Middle frontal gyrus (tissue), 1 donor: ENCODE results near the gene ABHD3.
"Not testable (repeated sequence)": the region's sequence is repeated elsewhere in the genome, so short reads cannot be mapped to it uniquely, and the experiment has no call there.

ENCODE experiments used
- DNase-seq: peaks from one replicate; pipeline ENCODE4 v3.0.0-alpha.2; 2015; ENCODE audit warnings: low spot score; ENCODE audit errors: extremely low spot score

Gene ABHD3

GRCh38 chr18:21703241-21703820 lies 1.2 kb downstream of the ABHD3 start:
- no peak for DNase-seq

DNA sequence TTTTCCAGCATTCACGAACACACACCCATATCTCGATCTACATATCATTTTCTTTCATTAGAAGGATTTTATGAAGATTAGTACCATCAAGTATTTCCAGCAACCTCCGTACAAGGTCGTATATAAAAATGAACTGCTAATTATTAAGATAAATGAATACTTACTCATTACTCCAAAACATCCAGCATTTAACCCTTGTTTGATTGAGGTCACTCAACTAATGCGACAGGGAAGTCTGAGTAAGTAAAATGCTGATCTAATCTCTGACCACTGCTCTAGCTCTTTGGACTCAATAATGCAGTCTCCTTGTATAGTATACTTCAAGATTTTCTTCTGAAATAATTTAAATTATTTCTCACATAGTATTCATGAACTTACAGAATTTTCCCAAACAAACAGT lies 2.0 kb downstream of the ABHD3 start:
- DNase-seq, result no peak

DNA sequence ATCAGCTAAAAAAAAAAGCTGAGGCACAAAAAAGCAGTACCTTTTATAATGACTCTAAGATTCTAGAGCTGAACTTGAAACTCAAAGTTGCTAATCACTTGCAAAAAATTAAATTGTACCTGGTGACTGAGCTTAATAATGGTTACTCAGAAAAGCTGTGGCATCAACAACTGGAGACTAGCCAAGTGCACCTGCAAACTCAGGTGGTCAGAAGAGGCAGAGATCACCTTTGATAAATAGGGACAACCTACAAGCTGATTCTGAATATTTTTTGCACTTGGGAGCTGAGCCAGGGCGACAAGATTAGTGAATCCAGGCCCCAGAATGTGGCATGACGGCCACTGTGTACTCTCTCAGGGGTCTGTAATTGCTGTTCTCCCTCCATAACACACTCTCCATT lies 3.0 kb downstream of the ABHD3 start:
- no peak for DNase-seq

DNA sequence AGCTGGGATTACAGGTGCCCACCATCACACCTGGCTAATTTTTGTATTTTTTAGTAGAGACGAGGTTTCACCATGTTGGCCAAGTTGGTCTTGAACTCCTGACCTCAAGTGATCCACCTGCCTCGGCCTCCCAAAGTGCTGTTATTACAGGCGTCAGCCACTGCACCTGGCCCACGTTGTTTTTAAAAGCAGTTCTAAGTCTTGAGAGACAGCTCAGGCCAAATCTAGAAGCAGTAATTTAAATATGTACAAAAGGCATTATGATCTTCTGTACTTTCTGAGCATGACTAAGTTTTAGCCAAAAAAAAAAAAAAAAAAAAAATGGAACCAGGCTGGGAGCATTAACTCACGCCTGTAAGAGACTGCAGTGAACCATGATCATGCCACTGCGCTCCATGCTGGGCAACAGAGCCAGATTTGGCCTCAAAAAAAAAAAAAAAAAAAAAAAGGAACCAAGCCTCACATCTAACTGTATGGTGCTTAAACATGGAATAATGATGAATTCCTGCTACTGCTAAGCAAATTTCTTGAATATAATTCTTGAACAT lies 4.0 kb downstream of the ABHD3 start:
- DNase-seq, result no peak

DNA sequence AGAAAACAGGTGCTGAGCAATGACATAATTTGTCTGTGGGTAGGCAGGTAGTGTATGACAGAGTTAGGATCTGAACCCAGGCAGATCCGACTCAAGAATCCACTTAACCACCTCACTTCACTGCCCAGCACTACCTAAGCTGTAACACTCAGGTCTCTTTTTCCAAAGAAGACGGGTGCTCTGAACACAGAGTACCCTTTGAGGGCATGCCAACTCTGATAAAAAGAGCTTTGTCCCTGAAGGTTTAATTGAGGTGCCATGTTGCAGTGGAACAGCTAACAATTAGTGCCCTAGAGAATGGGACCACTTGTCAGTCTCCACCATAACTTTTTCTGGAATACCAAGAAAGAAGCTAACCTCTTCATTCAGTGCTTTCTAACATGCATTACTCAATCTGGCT lies 11.3 kb downstream of the ABHD3 start:
- no peak for DNase-seq

DNA sequence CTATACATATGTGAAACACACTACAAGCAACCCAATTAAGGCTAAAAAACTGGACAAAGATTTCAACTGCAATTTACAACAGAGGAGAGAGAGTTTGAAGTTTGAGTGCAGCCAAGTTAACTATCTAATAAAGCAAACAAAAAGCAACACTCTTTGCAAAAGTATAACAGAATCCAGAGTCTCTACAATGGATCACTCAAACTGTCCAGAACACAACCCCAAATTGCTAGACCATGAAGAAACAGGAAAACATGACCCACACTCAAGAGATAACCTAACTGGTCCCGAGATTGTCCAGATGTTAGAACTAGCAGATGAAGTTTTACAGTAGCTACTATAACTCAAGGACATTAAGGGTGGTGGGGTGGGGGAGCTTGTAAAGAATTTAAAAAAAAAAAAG lies 14.8 kb downstream of the ABHD3 start:
- DNase-seq, result no peak

- no peak for DNase-seq
Observed at GRCh38 chr18:21686282-21687105, 18.1 kb downstream of the ABHD3 start.

DNA sequence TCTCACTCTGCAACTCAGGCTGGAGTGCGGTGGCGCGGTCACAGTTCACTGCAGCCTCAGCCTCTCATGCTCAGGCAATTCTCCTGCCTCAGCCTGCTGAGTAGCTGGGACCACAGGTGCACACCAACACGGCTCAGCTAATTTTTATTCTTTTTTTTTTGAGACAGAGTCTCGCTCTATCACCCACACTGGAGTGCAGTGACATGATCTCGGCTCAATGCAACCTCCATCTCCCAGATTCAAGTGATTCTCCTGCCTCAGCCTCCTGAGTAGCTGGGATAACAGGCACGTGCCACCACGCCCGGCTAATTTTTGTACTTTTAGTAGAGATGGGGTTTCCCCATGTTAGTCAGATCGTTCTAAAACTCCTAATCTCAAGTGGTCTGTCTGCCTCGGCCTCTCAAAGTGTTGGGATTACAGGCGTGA lies 19.0 kb downstream of the ABHD3 start:
- DNase-seq, result not testable (repeated sequence)

- no peak for DNase-seq
Observed at GRCh38 chr18:21684731-21685130, 19.8 kb downstream of the ABHD3 start.

DNA sequence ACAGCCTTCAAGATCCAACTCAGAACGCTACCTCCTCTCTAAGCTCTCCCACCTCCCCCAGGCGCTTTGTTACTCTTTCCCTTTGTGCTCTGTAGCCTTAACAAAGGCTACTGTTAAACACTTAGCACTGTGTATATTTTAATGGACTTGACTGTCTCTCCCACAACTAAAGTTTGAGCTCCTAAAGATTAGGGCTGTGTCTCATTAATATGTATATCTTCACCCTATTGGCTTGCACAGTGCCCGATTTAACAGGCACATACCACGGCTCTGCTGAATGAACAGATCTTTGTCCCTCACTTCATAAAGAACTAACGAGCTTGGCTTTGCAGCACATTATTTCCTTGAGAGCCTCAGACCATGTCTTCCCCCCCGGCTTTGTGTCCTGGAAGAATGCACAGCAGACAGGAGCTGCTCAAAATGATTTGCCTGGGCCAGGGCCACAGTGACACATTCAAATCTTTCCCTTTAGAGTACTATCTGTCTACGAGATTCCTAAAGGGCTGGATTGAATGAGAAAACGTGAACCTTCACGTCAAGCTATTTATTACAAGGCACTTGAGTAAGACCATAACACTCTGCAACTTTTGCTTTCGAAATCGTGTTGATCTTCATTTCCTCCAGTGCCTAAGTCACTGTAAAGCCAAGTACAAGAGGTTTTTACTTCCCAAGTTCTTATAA lies 22.1 kb downstream of the ABHD3 start:
- DNase-seq, result no peak

DNA sequence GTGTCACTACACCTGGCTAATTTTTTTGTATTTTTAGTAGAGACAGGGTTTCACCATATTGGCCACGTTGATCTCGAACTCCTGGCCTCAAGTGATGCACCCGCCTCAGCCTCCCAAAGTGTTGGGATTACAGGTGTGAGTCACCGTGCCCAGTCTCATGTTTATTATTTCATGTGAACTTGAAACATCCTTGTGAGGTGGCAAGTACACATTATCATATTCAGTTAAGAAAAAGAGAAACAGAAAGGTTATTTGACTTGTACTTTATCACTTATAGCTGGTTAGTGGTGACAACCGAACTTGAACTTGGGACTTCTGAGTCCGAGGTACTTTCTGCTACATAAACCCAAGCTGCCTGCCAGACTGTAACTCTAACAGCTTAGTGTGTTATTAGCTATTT lies 24.4 kb downstream of the ABHD3 start:
- no peak for DNase-seq

GRCh38 chr18:21678859-21679258 lies 25.7 kb downstream of the ABHD3 start:
- DNase-seq, result no peak

DNA sequence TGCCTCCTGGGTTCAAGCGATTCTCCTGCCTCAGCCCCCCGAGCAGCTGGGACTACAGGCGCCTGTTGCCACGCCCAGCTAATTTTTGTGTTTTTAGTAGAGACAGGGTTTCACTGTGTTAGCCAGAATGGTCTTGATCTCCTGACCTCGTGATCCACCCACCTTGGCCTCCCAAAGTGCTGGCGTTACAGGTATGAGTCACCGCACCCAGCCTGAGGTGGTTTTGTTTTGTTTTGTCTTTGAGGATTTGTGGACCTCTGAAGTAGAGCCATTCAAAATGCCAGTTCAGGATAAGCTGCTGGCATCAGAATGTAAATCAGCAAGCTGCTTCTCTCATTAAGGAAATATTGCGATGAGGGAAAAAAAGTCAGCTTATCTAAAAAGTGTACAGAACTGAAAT lies 29.2 kb downstream of the ABHD3 start:
- DNase-seq, result not testable (repeated sequence)

GRCh38 chr18:21672521-21673267 lies 31.9 kb downstream of the ABHD3 start:
- DNase-seq, result no peak

DNA sequence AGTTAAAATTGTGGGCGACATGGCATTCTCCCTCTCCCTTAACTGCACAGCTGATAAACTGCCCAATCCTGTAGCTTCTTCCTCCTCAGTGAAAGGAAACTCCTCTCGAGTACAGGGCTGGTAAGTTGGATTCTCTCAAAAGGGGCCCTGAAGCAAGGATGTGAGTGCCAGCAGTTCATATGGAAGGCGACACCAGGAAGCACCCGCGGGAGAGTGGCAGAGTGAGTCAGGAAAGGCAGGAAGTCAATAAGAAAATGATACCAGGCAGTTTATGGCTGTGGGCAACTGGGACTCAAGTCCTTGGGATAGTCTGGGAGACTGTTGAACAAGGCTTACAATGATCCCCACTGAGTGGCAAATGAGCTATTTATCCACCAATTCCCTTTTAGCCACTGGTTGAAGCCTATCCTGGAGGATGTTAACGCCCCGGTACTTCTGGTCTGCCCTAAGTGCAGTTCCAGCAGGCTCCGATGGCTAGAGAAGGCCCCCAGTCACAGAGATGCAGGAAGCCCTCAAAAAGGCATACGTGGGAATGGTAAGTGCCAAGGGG lies 34.8 kb downstream of the ABHD3 start:
- DNase-seq, result no peak

DNA sequence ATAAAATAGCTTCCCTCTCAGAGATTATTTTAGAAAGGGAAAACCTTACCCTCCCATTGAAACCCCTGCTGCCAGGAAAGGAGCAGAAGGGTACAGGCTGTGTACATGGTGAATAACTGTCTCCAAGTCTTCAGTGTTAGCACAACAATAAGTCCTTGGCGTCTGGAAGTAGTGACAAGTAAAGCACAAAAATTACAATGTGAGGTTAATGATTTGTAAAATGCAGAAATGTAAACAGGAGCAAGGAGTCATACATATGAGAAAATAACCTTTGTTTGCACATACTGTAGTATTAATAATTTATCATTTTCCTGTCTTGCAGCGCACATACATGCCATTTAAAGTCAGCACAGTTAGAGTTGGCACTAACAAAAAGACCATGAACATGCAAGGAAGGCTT lies 40.5 kb downstream of the ABHD3 start:
- no peak for DNase-seq

- DNase-seq, result no peak
Observed at GRCh38 chr18:21663578-21663977, 41.0 kb downstream of the ABHD3 start.

GRCh38 chr18:21662581-21662980 lies 42.0 kb downstream of the ABHD3 start:
- DNase-seq, result no peak

- DNase-seq, result no peak
Observed at GRCh38 chr18:21660078-21660477, 44.5 kb downstream of the ABHD3 start.

GRCh38 chr18:21656402-21656801 lies 48.2 kb downstream of the ABHD3 start:
- DNase-seq, result no peak

- DNase-seq, result no peak
Observed at GRCh38 chr18:21653361-21653760, 51.2 kb downstream of the ABHD3 start.
